D721Med (cell line): ENCODE measurements around the gene ZNF415.
A peak's percentile ranks its signal among the peaks of the same experiment; 100 is the strongest.

Experiments used
- DNase-seq: peaks from one replicate; pipeline ENCODE4 v3.0.0; 2011; ENCODE audit warnings: low spot score; ENCODE audit not compliant: insufficient read length
- FAIRE-seq: peaks from 2 replicates; lab custom pipeline; 2011; peaks lifted over from hg19 to GRCh38; lab: Jason Lieb, UNC
- TF ChIP-seq, protein P1 (sequence below): IDR thresholded peaks from 2 replicates; pipeline ENCODE4 v1.5.1; 2012; ENCODE audit warnings: mild to moderate bottlenecking, control low read depth; ENCODE audit not compliant: insufficient read depth; ENCODE audit errors: missing control alignments

The ZNF415 gene

GRCh38 chr19:53132141-53132991, at the start of gene ZNF415:
Gene ZNF415 (minus strand): TSS chr19:53132910. CDS start chr19:53122676, 10,234 bp downstream.
- peak; percentile 61 for DNase-seq
- FAIRE-seq: no peak
- TF ChIP-seq, protein P1, sequence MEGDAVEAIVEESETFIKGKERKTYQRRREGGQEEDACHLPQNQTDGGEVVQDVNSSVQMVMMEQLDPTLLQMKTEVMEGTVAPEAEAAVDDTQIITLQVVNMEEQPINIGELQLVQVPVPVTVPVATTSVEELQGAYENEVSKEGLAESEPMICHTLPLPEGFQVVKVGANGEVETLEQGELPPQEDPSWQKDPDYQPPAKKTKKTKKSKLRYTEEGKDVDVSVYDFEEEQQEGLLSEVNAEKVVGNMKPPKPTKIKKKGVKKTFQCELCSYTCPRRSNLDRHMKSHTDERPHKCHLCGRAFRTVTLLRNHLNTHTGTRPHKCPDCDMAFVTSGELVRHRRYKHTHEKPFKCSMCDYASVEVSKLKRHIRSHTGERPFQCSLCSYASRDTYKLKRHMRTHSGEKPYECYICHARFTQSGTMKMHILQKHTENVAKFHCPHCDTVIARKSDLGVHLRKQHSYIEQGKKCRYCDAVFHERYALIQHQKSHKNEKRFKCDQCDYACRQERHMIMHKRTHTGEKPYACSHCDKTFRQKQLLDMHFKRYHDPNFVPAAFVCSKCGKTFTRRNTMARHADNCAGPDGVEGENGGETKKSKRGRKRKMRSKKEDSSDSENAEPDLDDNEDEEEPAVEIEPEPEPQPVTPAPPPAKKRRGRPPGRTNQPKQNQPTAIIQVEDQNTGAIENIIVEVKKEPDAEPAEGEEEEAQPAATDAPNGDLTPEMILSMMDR: no peak

GRCh38 chr19:53182202-53182601, 49.5 kb upstream of the ZNF415 start:
- TF ChIP-seq, protein P1: no peak
- DNase-seq: no peak
- no peak for FAIRE-seq

GRCh38 chr19:53177986-53178385, 45.3 kb upstream of the ZNF415 start:
- TF ChIP-seq, protein P1: no peak
- DNase-seq: no peak
- FAIRE-seq: no peak

DNA sequence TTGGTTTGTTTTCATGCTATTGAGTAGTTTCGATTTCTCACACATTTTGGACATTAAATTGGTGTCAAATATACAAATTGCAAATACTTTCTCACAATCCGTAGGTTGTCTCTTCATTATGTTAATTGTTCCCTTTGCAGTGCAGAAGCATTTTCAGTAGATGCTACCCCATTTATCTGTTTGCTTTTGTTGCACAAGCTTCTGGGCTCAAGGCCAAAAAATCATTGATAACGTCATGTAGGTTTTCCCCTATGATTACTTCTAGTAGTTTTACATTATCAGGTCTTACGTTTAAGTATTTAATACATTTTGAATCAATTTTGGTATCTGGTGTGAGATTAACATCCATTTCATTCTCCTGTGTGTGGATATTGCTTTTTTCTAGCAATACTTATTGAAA, 40.2 kb upstream of the ZNF415 start:
- no peak for FAIRE-seq
- TF ChIP-seq, protein P1: no peak
- DNase-seq: no peak

GRCh38 chr19:53165691-53166091, 33.0 kb upstream of the ZNF415 start:
- FAIRE-seq (no peak), DNase-seq (no peak)

DNA sequence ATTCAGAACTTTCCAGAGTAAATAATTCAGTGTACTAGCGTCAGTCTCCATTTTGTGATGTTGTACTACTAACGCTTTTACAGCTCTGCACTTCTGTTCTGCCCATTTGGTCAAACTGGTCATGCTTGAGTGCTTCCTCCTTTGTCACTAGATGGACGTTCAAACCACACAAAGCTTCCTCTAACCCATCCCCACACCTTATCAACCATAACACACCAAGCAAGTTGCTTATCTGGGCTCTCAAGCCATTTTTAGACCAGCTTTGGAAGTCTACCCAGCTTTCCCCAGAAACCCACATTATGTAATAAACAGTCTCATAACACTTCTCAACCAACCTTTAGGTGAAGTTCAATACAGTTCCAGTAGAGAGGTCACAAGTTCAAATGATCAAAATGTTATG, 28.4 kb upstream of the ZNF415 start:
- FAIRE-seq (no peak), DNase-seq (no peak)
- TF ChIP-seq, protein P1: no peak

More at GRCh38 chr19:53165691-53166091, 33.0 kb upstream of the ZNF415 start:
- TF ChIP-seq, protein P1: no peak

GRCh38 chr19:53160350-53160749, 27.6 kb upstream of the ZNF415 start:
- DNase-seq (no peak), FAIRE-seq (no peak)
- TF ChIP-seq, protein P1: no peak
